ENCODE data around the gene FREM2.

- TF ChIP-seq CTCF (conservative IDR thresholded peaks at IDR 0.05; ENCODE audit: low read depth, low read length) (no peak), EZH2 (IDR thresholded peaks at IDR 0.05; ENCODE audit: borderline replicate concordance, low read depth, low read length, poor library complexity, severe bottlenecking) (no peak)
Measured at GRCh38 chr13:38657191-38657590, 29.7 kb upstream of the FREM2 start.
